ENCODE data around the gene CBX4. TPM values are rescaled to one million over a fixed set of nuclear protein-coding genes. Genes with fewer than 3 reads are reported as not detected.
A peak's percentile ranks its signal among the peaks of the same experiment; 100 is the strongest.

Gene CBX4
- total RNA-seq, 4 donors from 2014 or later, result 5.6 to 17.2 (median 13.5) TPM

DNA sequence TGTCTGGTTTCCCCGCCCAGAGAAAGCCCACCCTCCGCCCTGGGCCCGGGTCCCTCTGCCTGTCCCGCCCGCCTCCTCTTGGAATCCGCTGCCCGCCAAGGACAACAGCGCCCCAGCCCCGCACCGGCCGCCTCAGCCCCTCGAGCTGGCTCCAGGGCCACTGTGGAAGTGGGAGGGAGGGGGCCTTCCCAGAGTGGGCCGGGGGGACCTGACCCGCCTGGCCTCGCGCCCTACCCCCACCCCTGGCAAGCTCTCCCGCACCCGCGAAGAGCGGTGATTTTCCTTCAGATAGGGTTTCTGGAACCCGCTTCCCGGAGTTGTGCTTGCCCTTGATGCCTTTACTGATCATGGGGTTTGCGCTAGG, 40.1 kb downstream of the CBX4 start:
- no peaks in the 10 kb centered on the region for H3K9me3 ChIP-seq
- H3K4me1 ChIP-seq, result peaks cover 37 to 53% of the 10 kb centered on the region in 2 donors
- DNase-seq, result no peak
- intact Hi-C loops (cut with DNase I), result no loop called here
- H3K27me3 ChIP-seq, result peaks cover 64% of the 10 kb centered on the region
- no peak overlapping the region for H3K4me3 ChIP-seq (replicated peaks in 1 of 3)
- no peak for TF ChIP-seq POLR2A (IDR thresholded peaks at IDR 0.05)
- TF ChIP-seq, protein P1, sequence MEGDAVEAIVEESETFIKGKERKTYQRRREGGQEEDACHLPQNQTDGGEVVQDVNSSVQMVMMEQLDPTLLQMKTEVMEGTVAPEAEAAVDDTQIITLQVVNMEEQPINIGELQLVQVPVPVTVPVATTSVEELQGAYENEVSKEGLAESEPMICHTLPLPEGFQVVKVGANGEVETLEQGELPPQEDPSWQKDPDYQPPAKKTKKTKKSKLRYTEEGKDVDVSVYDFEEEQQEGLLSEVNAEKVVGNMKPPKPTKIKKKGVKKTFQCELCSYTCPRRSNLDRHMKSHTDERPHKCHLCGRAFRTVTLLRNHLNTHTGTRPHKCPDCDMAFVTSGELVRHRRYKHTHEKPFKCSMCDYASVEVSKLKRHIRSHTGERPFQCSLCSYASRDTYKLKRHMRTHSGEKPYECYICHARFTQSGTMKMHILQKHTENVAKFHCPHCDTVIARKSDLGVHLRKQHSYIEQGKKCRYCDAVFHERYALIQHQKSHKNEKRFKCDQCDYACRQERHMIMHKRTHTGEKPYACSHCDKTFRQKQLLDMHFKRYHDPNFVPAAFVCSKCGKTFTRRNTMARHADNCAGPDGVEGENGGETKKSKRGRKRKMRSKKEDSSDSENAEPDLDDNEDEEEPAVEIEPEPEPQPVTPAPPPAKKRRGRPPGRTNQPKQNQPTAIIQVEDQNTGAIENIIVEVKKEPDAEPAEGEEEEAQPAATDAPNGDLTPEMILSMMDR (IDR thresholded peaks at IDR 0.05), result no peak
- WGBS, 2 donors, result 5 to 7% methylated on average over 12 to 17 of the region's 23 CpGs
- no peaks in the 10 kb centered on the region for H3K36me3 ChIP-seq
- no peak overlapping the region for H3K27ac ChIP-seq

DNA sequence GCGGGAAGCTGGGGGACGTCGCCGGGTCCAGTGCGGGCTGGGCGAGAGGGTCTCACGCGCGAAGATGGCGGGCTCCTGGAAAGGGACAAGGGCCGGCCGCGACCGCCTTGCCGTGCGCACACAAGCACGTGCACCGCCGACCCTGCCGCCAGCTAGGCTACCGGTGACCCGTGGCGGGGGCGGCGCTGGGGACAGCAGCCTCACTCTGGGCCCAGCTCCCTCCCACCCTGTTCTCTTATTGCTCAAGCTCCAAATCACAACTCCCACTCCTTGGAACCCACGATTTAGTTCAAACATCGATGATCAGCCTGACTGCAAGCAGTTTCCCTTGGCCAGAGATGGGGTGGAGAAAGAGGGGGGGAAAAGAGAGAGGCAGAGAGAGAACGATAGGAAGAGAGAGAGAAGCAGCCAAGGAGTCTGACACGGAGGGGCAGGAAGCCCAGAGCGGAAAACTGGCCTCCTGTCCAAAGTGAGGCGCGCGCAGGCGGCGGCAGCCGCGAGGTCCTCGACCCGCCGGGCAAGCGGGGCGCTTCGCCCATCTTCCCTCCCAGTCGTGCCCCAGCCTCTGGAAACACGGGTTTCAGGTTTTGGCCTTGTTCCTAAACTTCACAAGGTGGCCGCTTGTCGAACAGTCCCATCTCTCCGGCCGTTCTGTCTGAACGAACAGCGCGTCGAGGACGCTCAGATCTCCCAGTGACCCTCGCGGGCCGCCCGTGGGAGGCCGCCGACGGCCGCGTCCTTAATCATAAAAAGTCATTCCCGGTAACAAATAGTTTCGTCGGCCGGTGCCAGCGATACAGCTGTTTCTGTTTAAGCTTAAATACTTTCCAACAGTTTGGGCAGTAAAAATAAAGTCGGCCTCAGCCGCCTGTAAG, 40.7 kb downstream of the CBX4 start:
- Histone ChIP-seq H3K9me3 (no peaks in the 10 kb centered on the region), H3K27me3 (peaks cover 59% of the 10 kb centered on the region), H3K36me3 (no peaks in the 10 kb centered on the region), H3K4me3 (replicated peaks in 1 of 3) (peak overlapping the region in 1 of 3 donors; percentile 66), H3K27ac (no peak overlapping the region), H3K4me1 (peaks cover 37 to 47% of the 10 kb centered on the region in 2 donors)
- 2% methylated on average over 42 to 53 of the region's 70 CpGs for WGBS, 2 donors
- intact Hi-C loops (cut with DNase I), result no loop called here
- TF ChIP-seq, protein P1 (IDR thresholded peaks at IDR 0.05), result no peak
- no peak for TF ChIP-seq POLR2A (IDR thresholded peaks at IDR 0.05)
- peak in 1 of 2 donors; percentile 39 for DNase-seq

DNA sequence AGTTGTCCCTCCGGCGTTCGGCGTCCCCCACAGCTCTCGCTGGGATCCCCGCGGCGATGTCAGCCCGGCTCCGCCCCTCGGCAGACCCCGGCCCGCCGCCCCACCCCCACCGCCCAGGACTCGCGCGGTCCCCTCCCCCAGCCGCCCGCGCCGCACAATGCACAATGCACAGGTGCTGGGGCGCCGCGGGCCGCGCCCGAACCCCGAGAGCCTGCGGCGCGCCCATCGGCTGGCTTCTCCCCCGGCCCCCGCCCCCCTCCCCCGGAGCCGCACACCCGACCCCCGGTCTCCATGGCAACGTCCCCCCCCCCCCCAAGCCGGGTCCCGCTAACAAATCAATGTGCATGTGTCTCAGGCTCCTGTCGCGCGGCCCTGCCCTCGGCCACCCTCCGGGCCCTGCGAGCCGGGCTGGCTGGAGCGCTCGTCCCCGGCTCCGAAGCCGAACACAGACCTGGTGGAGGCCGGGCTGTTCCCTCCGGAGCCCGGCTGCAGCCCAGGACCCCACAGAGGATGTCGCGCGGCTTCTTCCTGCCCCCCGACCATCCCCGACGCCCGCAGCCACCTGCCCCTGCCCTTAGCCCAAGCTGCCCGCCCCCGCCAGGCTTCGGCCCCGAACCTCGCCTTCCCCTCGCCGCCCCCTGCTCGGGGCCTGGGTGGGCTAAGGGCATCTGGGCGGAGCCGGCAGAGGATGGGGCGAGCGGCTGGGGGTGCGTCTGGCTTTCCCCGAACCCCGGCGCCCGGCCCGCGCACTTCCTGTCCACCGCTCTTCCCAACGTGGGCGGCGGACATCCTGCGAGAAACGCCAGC, 41.5 kb downstream of the CBX4 start:
- Histone ChIP-seq H3K4me1 (peaks cover 36 to 46% of the 10 kb centered on the region in 2 donors), H3K9me3 (no peaks in the 10 kb centered on the region), H3K27me3 (peaks cover 56% of the 10 kb centered on the region), H3K36me3 (no peaks in the 10 kb centered on the region), H3K4me3 (replicated peaks in 1 of 3) (peak overlapping the region in 2 of 3 donors; percentile 13 to 66), H3K27ac (peak overlapping the region in 1 of 3 donors; percentile 37)
- TF ChIP-seq, protein P1 (IDR thresholded peaks at IDR 0.05), result no peak
- no peak for TF ChIP-seq POLR2A (IDR thresholded peaks at IDR 0.05)
- 0 to 3% methylated on average over 16 to 31 of the region's 89 CpGs for WGBS, 2 donors
- no peak for DNase-seq
- intact Hi-C loops (cut with DNase I), result no loop called here

DNA sequence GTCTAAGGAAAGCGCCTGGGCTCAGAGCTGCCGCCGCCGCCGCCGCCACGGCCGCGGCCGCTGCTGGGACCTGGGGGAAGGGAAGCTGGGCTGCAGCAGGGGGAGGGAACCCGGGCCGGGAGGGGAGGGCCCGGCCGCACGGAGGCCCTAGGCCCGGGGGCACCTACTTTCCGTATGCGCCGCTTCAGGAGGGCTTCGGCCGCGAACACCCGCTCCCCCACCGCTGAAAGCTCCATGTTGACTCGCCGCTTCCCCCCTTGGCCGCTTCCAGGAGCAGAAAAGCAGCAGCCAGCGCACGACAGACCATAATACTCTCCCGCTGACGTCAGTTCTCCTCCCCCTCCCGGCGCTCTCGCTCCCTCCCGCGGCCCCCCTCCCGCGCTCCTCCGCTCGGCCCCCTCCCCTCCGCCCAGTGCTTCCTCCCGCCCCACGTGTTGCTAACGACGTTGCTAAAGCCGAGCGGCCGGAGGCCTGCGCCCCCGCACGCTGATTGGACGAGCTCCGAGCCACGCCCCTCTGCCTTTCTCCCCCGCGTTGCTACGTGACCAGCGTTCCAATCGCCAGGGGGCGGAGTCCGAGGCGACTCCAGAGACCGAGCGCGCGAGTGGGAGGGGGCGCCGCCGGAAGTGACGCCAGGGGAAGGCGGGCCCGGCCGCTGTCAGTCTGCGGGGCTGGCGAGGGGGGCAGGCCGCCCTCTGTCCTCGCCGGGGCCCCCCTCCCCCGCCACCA, 42.3 kb downstream of the CBX4 start, which contains the start of gene CBX8:
CBX8 (minus strand) TSS at position 315 of the 729 bp plus-strand sequence; CDS start at position 236, 79 bp downstream.
- no peaks in the 10 kb centered on the region for H3K36me3 ChIP-seq
- H3K4me3 ChIP-seq (replicated peaks in 1 of 3), result peak within 1 kb of the TSS in 2 of 3 donors; percentile 64 to 66
- intact Hi-C loops (cut with DNase I), result no loop called here
- H3K4me1 ChIP-seq, result peaks cover 34 to 43% of the 10 kb centered on the region in 2 donors
- H3K9me3 ChIP-seq, result no peaks in the 10 kb centered on the region
- peaks cover 56% of the 10 kb centered on the region for H3K27me3 ChIP-seq
- H3K27ac ChIP-seq, result peak within 1 kb of the TSS; percentile 55 to 68 (median 63)
- WGBS, 2 donors, result 1 to 3% methylated on average over 8 to 59 of the region's 79 CpGs
- DNase-seq, result peak; percentile 100
- TF ChIP-seq, protein P1 (IDR thresholded peaks at IDR 0.05), result no peak
- peak in 1 of 2 donors; percentile 58 for TF ChIP-seq POLR2A (IDR thresholded peaks at IDR 0.05)

Data from thyroid gland (tissue), 4 donors.